H1 (cell line): ENCODE measurements around the gene GNB1.

Source experiments
- EGR1 ChIP-seq: IDR thresholded peaks from 2 replicates; pipeline ENCODE4 v1.6.1; 2011; ENCODE audit warnings: low read depth, low read length, borderline replicate concordance
- JUN ChIP-seq: IDR thresholded peaks from 2 replicates; pipeline ENCODE4 v1.6.1; 2011; ENCODE audit warnings: low read depth, mild to moderate bottlenecking, improper control_type of control experiment, low read length
- NRF1 ChIP-seq: IDR thresholded peaks from 2 replicates; pipeline ENCODE4 v1.6.1; 2011; ENCODE audit warnings: mild to moderate bottlenecking, low read depth, low read length, improper control_type of control experiment
- POLR2A ChIP-seq, 2 experiments: IDR thresholded peaks; 1 replicate in 1 of 2; 2 replicates in 1 of 2; pipeline ENCODE4 v1.6.1; 2011; ENCODE audit warnings: low read depth in 2 of 2, low read length in 2 of 2, mild to moderate bottlenecking in 2 of 2; ENCODE audit errors: control extremely low read depth in 1 of 2
- POLR2AphosphoS5 ChIP-seq: IDR thresholded peaks from 2 replicates; pipeline ENCODE4 v1.6.1; 2011; ENCODE audit warnings: low read depth, low read length
- RBBP5 ChIP-seq: IDR thresholded peaks from 2 replicates; pipeline ENCODE4 v1.7.1; 2012; ENCODE audit warnings: low read depth, mild to moderate bottlenecking, inconsistent platforms, low read length, moderate library complexity, borderline replicate concordance
- RFX5 ChIP-seq: IDR thresholded peaks from 2 replicates; pipeline ENCODE4 v1.6.1; 2011; ENCODE audit warnings: low read depth, low read length, improper control_type of control experiment, borderline replicate concordance
- TAF1 ChIP-seq: IDR thresholded peaks from 2 replicates; pipeline ENCODE4 v1.6.1; 2011; ENCODE audit warnings: mild to moderate bottlenecking, low read depth, low read length
- TF ChIP-seq, protein P1 (sequence below), 3 experiments: IDR thresholded peaks; 1 replicate in 2 of 3; 2 replicates in 1 of 3; pipeline versions ENCODE4 v1.5.1 to v1.6.1; 2011; ENCODE audit warnings: low read length in 3 of 3, mild to moderate bottlenecking in 3 of 3, inconsistent platforms in 2 of 3, low read depth in 1 of 3, moderate library complexity in 1 of 3; ENCODE audit not compliant: insufficient read depth in 1 of 3; ENCODE audit errors: control extremely low read depth in 1 of 3

DNA sequence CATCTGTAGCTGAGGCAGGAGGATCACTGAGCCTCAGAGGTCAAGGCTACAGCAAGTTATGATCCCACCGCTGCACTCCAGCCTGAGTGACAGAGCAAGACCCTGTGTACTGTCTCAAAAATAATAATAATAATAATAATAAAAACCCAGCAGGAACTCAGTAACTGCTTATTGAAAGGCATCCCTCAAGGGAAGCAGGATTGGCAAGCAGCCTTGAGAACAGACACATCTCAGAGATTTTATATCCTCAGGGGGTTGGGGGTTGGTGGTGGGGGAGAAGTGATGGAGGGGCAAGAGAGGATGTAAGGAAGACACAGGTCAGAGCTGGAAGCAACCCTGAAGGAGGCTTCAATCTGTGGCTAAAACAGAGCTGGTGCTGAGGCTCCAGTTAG, 29.6 kb downstream of the GNB1 start:
- TF ChIP-seq TAF1 (no peak), POLR2A (IDR thresholded peaks at IDR 0.05; ENCODE audit: control extremely low read depth in 1 of 2, low read depth in 2 of 2, low read length in 2 of 2) (no peak), RBBP5 (no peak), NRF1 (no peak), RFX5 (no peak), EGR1 (no peak), JUN (no peak), POLR2AphosphoS5 (no peak)
- TF ChIP-seq, protein P1, sequence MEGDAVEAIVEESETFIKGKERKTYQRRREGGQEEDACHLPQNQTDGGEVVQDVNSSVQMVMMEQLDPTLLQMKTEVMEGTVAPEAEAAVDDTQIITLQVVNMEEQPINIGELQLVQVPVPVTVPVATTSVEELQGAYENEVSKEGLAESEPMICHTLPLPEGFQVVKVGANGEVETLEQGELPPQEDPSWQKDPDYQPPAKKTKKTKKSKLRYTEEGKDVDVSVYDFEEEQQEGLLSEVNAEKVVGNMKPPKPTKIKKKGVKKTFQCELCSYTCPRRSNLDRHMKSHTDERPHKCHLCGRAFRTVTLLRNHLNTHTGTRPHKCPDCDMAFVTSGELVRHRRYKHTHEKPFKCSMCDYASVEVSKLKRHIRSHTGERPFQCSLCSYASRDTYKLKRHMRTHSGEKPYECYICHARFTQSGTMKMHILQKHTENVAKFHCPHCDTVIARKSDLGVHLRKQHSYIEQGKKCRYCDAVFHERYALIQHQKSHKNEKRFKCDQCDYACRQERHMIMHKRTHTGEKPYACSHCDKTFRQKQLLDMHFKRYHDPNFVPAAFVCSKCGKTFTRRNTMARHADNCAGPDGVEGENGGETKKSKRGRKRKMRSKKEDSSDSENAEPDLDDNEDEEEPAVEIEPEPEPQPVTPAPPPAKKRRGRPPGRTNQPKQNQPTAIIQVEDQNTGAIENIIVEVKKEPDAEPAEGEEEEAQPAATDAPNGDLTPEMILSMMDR (IDR thresholded peaks at IDR 0.05; ENCODE audit: control extremely low read depth in 1 of 3, insufficient read depth in 1 of 3, low read depth in 1 of 3, low read length in 3 of 3): no peak
